Uterus (tissue), 4 donors: Measurements from ENCODE around the gene PRKCI. TPM values are rescaled to one million over a fixed set of nuclear protein-coding genes. Genes with fewer than 3 reads are reported as not detected.
"Not testable (repeated sequence)": the region's sequence is repeated elsewhere in the genome, so short reads cannot be mapped to it uniquely, and the experiment has no call there.

ENCODE experiments used
- DNase-seq, 2 donors: peaks; one replicate each; pipeline ENCODE4 v3.0.0-alpha.2; 2019 to 2020
- H3K27ac ChIP-seq, 2 donors: fragments of 200-600 bp; sonication (generic); 1 replicate in 1 of 2; 2 replicates in 1 of 2; pipeline ENCODE4 v1.5.1; 2016 to 2018
- H3K27me3 ChIP-seq, 2 donors: fragments of 200-600 bp; sonication (generic); one replicate each; pipeline ENCODE4 v1.5.1; 2018 to 2019; ENCODE audit warnings: control low read depth in 1 of 2
- H3K36me3 ChIP-seq, 2 donors: fragments of 200-600 bp; sonication (generic); one replicate each; pipeline ENCODE4 v1.5.1; 2019; ENCODE audit warnings: control low read depth in 1 of 2
- H3K4me1 ChIP-seq, 2 donors: fragments of 200-600 bp; sonication (generic); one replicate each; pipeline ENCODE4 v1.5.1; 2018 to 2019; ENCODE audit warnings: control low read depth in 1 of 2
- H3K4me3 ChIP-seq, 2 donors: fragments of 200-600 bp; sonication (generic); 1 replicate in 1 of 2; 2 replicates in 1 of 2; pipeline ENCODE4 v1.5.1; 2018 to 2019; ENCODE audit warnings: mild to moderate bottlenecking in 1 of 2
- H3K9me3 ChIP-seq, 2 donors: fragments of 200-600 bp; sonication (generic); one replicate each; pipeline ENCODE4 v1.5.1; 2019; ENCODE audit warnings: control low read depth in 1 of 2
- CTCF ChIP-seq, 4 experiments: fragments of 200-600 bp in 2 of 4; fragments of 450-650 bp in 2 of 4; sonication (generic) in 2 of 4; IDR thresholded peaks; one replicate each; pipeline ENCODE4 v1.5.1; 2016 to 2019; ENCODE audit warnings: antibody characterized with exemption in 4 of 4, mild to moderate bottlenecking in 2 of 4, moderate library complexity in 1 of 4
- POLR2A ChIP-seq, 2 donors: fragments of 450-650 bp; IDR thresholded peaks; one replicate each; pipeline ENCODE4 v1.6.1; 2016; ENCODE audit warnings: antibody characterized with exemption in 2 of 2, mild to moderate bottlenecking in 1 of 2, moderate library complexity in 1 of 2
- intact Hi-C: fragments of 100-400 bp; cut with DNase I; formaldehyde crosslinking; loops from one replicate; pipeline ENCODE4 v1.15.1; 2023; ENCODE audit warnings: low total_unique reads
- total RNA-seq, 4 donors: library from RNA; depleted of rRNA in 3 of 4; stranded (reverse); fragments of >200 nt in 3 of 4; gene quantifications; one replicate each; pipeline versions ENCODE4 v1.1.0 to v1.2.4, GENCODE V29; 2014 to 2023
- donor health status: DM: yes; HTN: yes; CAD: no.

Gene PRKCI
- total RNA-seq, 4 donors from 2014 or later = 14.9 to 84.9 (median 40.6) TPM

- TF ChIP-seq CTCF (IDR thresholded peaks at IDR 0.05) (no peak), POLR2A (IDR thresholded peaks at IDR 0.05) (no peak)
- Histone ChIP-seq H3K4me3 (no peak overlapping the region), H3K27ac (no peak overlapping the region), H3K4me1 (no peaks in the 10 kb centered on the region), H3K36me3 (no peaks in the 10 kb centered on the region), H3K9me3 (no peaks in the 10 kb centered on the region), H3K27me3 (no peaks in the 10 kb centered on the region)
- intact Hi-C loops = no loop called here
- DNase-seq = no peak
Measured at GRCh38 chr3:170330366-170330765, 108.1 kb downstream of the PRKCI start.

GRCh38 chr3:170331143-170331542, 108.9 kb downstream of the PRKCI start:
- Histone ChIP-seq H3K4me1 (no peaks in the 10 kb centered on the region), H3K36me3 (no peaks in the 10 kb centered on the region), H3K27ac (no peak overlapping the region), H3K4me3 (no peak overlapping the region), H3K27me3 (no peaks in the 10 kb centered on the region), H3K9me3 (no peaks in the 10 kb centered on the region)
- DNase-seq = no peak
- intact Hi-C loops = no loop called here
- TF ChIP-seq CTCF (IDR thresholded peaks at IDR 0.05) = no peak

GRCh38 chr3:170337420-170337819, 115.2 kb downstream of the PRKCI start:
- intact Hi-C loops = no loop called here
- Histone ChIP-seq H3K27ac (no peak overlapping the region), H3K36me3 (no peaks in the 10 kb centered on the region), H3K9me3 (no peaks in the 10 kb centered on the region), H3K27me3 (no peaks in the 10 kb centered on the region), H3K4me3 (no peak overlapping the region), H3K4me1 (no peaks in the 10 kb centered on the region)
- DNase-seq = no peak
- TF ChIP-seq POLR2A (IDR thresholded peaks at IDR 0.05) (no peak), CTCF (IDR thresholded peaks at IDR 0.05) (no peak)

GRCh38 chr3:170338690-170339340, 116.6 kb downstream of the PRKCI start:
- intact Hi-C loops = no loop called here
- no peaks in the 10 kb centered on the region for H3K4me1 ChIP-seq

GRCh38 chr3:170342273-170342672, 120.0 kb downstream of the PRKCI start:
- intact Hi-C loops, H3K27ac ChIP-seq, H3K4me3 ChIP-seq, H3K4me1 ChIP-seq, H3K9me3 ChIP-seq, H3K27me3 ChIP-seq, H3K36me3 ChIP-seq, DNase-seq: not testable (repeated sequence)

More at GRCh38 chr3:170338690-170339340, 116.6 kb downstream of the PRKCI start:
- Histone ChIP-seq H3K27ac (no peak overlapping the region), H3K36me3 (no peaks in the 10 kb centered on the region), H3K9me3 (no peaks in the 10 kb centered on the region), H3K27me3 (no peaks in the 10 kb centered on the region), H3K4me3 (no peak overlapping the region)
- TF ChIP-seq POLR2A (IDR thresholded peaks at IDR 0.05) = no peak
- TF ChIP-seq CTCF (IDR thresholded peaks at IDR 0.05) = no peak
- no peak for DNase-seq

GRCh38 chr3:170343859-170344258, 121.6 kb downstream of the PRKCI start:
- intact Hi-C loops = not testable (repeated sequence)

More at GRCh38 chr3:170343859-170344258, 121.6 kb downstream of the PRKCI start:
- not testable (repeated sequence) for DNase-seq, H3K36me3 ChIP-seq, H3K27ac ChIP-seq, H3K9me3 ChIP-seq, H3K4me3 ChIP-seq, H3K4me1 ChIP-seq, H3K27me3 ChIP-seq
